Stimulated activated CD4-positive, alpha-beta T cell treated with anti-CD3 and anti-CD28 coated beads, Interleukin-4, amount 100 ng/mL, for 48 hours (primary cell): ENCODE results near the gene CTSZ.

Experiments used
- DNase-seq, 2 donors: peaks; one replicate each; pipeline ENCODE4 v3.0.0-alpha.2; 2020; ENCODE audit warnings: low read depth in 2 of 2

CTSZ gene

DNA sequence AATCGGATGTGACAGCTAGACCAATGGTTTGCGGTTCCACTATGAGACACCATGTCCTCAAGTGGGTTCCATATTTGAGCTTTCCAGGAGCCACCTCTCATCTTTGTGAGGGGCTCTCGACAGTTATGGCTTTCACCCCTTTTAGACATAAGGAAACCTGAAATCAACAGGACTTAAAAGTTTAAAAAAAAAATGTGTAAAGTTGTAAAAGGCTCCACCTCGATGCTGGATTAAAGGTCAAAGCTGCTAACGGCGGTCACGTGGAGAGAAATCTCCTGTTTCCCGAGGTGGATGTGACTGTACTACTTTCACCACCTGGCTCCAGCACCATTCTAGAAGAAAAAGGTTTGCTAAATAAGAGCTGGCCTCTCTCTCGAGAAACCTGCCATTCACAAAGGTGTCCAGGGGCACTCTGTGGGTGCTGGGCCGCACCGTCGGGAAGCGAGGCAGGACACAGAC, 24.5 kb upstream of the CTSZ start:
- DNase-seq = no peak

DNA sequence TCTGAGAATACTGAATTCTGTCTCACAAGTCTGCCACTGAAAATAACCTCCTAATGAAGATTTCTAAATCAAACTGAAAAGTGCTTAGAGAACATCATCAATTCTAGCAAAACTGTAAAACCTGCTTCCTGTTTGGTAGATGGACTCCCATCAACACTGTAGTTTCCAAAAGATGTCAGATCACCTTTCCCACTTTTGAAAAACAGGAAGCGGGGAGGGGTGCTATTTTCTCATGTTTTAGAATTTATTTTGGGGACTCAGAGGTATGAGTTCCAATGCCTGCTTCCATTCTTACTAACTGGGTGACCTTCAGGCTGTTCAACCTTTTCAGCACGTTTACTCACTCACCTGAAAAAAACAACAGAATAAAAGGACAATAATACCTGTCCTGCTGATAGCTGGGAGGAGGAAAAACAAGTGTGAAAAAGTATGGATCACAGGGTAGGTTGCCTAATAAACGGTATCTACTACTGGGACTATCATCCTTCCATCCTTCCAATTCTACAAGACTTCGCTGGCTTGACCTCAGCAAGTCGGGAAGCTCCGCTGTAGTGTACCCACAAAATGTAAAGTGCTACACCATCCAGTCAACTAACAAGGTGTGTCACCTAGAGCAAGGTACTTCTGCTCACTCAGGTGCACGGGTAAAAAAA, 24.0 kb upstream of the CTSZ start:
- no peak for DNase-seq

DNA sequence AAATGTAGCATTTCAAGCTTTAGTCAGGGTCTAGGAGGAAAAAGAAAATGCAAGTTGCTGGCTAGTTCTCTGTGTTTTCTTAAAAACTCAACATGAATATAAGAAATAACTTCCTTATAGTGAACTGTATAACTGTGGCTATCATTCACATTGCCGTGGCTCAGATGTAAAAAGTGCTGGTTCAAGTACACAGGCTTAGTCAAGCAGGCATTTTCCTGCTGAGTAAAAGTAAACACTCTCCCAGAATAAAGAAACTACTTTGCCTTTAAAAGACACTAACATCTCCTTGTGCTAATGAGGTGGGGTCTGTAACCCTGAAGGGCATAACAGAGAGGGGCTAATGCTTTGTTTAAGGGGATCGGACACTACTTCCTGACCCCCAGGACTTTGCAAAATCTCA, 21.8 kb upstream of the CTSZ start:
- no peak for DNase-seq

DNA sequence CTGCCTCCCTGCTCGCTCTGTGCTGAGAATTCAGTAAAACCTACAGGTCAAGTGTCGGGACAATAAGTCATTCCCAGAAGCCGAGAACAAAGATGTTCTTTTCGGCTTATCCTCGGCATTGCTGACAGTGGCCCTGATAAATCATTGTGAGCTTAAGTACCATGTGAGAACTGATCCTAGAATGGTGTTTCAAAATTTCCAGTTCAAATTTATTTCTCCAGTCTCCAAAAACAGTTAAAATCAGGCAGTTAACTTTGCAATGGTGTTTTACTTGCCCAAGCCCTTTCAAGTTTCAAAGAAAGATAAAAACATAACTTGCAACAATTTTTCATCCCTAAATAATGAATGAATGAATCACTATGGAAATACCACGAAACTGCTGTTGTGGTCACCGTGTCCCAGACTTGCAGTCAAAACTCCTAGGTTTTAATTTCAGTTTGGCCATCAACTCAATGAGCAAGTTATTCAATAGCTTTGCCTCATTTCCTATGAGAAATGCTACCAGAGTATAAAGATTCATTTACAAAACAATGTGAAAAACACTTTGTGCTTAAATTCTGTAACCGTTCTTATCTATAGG, 20.8 kb upstream of the CTSZ start:
- no peak for DNase-seq

DNA sequence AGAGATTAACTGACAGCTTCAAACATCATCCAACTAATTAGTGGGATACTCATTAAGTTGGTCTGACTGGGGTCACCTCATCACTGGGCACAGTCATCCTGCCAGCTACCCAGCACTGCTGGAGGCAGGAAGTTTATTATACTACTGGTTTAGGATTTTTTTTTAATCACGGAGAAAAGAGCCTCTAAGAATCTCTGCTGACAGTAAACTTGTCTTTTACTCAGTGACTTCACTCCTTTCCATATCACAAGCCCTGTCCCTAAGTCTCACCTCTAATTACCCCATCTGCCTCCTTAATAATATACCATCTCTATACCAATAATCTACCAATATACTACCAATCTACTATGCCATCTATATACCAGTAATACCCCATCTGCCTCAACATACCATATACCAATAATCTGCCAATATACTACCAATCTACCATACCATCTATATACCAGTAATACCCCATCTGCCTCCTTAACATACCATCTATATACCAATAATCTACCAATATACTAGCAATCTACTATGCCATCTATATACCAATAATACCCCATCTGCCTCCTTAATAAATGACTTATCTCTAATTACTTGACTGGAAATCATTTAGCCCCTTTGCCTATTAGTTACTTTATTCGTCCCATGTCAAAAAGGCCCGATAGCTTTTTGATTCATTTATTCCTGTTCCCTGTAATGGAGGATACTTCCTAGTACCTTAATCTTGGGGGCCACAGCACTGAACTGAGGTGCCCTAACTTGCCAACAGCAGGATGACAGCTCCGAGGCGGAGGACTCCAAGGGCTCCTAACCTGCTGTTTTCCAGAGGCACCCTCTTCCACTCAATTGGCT, 20.1 kb upstream of the CTSZ start:
- DNase-seq = no peak

DNA sequence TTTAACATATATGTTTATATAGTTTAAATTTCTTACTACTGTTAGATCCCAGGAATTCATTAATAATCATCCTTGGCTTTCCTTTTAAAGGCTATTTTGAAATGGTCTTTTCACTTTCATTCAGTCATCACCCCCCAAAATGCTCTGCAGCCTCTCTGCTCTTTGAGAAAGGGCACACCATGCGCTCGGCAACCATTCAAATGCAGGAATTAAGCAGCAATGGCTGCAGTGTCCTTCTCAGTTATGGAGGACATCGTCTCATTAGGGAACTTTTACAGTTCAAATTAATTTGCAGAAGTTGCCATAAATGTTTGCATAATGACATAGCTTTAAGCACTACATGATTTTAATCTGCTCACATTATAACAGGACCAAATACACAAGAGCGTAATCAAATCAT, 18.5 kb upstream of the CTSZ start:
- DNase-seq = no peak

DNA sequence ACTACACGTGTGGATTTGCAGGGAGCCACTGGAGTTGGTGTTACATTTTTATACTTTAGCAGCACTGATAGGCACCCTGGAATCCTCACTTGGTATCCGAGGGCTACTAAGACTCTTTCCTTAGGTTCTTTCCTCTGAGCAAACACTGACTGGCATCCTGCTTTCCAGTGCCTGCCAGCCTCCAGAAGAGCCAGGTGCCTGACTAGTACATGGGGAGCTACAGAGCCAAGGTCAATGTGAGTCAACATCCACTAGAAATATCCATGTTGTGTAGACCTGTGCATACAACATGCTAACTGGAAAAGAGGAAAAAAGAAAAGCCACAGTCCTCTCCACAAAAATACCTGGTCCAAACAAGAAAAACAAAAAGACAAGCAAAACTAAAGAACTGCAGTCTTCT, 18.0 kb upstream of the CTSZ start:
- DNase-seq = no peak

DNA sequence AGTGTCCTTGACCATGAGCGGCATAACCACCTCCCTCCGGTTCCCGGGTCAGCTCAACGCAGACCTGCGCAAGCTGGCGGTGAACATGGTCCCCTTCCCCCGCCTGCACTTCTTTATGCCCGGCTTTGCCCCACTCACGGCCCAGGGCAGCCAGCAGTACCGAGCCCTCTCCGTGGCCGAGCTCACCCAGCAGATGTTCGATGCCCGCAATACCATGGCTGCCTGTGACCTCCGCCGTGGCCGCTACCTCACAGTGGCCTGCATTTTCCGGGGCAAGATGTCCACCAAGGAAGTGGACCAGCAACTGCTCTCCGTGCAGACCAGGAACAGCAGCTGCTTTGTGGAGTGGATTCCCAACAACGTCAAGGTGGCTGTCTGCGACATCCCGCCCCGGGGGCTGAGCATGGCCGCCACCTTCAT, 17.1 kb upstream of the CTSZ start:
- no peak for DNase-seq

DNA sequence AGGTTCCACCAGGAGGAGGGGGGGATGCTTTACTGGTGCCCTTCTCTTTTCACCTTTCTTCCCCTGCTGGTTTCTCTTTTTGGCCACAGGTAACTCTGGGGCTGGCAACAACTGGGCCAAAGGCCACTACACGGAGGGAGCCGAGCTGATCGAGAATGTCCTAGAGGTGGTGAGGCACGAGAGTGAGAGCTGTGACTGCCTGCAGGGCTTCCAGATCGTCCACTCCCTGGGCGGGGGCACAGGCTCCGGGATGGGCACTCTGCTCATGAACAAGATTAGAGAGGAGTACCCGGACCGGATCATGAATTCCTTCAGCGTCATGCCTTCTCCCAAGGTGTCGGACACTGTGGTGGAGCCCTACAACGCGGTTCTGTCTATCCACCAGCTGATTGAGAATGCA, 16.6 kb upstream of the CTSZ start:
- no peak for DNase-seq

DNA sequence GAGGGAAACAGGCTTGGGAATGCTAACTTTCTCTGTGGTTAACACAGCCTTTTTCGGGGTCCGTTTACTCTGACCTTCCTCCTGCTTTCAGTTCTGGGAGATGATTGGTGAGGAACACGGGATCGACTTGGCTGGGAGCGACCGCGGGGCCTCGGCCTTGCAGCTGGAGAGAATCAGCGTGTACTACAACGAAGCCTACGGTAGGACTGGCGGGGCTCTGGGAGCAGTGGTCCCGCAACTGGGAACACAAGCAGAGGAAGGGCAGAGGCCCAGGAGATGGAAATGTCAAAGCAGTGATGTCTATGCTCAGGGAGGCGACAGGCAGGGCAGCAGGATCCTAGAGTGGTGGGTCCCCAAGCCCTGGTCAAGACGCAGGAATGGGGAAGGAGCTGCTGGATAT, 15.7 kb upstream of the CTSZ start:
- no peak for DNase-seq

DNA sequence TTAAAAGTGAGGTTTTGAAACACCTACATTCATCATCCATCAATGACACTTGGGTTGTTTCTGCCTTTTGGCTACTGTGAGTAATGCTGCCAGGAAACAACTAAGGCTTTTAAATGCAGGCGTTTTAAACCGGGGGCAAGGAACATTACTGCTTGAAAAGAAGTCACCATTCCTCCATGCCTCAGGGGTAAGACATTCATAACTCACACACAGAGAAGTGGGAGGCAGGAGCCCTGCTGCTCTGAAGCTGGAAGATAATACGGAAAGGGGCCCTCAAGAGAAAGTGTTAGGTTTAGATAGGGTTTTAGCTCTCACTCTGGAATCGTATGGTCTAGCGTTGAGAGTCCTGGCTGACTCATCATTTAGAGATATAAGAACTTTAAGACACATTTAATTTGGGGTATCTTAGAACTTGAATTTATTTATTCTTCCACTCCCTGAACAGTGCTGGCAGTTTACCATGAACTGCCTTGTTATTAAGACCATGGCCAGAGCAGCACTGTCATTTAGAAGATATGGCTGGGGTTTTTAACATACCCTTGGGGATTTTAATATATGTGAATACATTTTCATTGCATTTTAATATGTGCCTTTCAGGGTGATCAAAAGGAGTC, 14.0 kb upstream of the CTSZ start:
- DNase-seq = no peak

DNA sequence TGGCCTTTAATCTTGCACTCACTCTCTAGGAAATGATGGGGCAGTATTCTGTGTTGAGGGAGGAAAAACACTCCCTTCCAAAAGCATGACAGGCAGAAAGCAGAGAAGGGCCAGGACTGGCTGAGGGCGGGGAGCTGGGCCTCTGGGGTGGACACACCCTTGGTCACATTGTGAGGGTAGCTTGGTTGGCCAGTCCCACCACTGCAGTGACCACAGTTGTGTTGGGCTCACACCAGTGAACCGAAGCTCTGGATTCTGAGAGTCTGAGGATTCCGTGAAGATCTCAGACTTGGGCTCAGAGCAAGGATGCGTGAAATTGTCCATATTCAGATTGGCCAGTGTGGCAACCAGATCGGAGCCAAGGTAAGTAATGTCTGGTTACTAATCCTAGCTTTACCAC, 12.2 kb upstream of the CTSZ start, which contains the start of gene TUBB1:
TUBB1 (plus strand) TSS at position 213 of the 400 bp plus-strand sequence; CDS start at position 307, 94 bp downstream.
- DNase-seq = no peak

DNA sequence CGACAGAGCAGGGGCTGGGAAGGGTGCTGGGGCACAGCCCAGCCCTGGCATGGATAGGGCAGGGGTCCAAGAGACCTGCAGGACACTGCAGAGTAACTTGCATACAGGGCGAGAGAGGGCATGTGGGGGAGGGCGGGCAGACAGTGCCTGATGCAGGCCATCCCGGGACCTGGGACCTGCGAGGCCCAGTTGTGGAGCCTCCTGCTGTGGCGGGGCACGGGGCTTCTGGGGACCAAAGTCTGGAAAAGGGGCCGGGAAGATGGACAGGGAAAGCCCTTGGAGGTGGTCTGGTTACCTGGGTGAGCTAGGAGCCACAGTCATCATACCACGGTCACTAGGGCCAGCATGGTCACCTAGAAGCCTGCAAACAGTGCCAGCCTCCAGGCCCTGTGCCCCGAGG, 11.8 kb upstream of the CTSZ start:
- no peak for DNase-seq

DNA sequence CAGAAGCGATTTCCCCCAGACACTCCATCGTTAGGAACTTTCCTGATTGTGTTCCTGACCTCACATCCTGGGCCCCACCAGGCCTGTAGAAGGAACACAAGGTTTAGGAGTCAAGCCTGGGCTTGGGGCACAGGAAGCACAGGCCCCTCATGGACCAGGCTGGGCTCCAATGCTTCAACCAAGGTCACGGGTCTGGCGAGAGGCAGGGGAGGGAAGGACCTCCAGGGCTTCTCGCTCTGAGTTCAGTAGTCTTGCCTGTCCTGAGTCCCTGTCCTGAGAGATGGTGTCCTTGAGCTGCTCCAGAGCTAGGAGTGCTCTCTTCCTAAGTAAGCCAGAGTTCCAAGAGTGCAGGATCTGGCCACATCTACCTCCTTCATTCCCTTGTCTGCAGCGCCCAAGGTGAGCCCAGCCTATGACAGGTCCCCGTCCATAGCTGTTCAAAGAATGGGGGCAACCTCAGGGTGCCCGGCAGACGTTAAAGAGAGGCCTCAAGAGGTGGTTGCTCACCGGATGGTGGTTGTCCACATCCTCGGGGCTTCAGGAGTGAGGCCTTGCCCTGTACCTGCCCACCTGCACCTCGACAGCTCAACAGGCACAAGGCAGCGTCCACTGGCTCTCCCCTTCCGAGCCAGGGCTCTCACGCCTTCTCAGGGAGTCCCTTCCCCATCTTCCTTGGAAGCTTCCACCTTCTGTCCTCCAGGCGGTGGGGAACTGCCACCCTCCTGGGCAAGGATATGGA, 10.6 kb upstream of the CTSZ start:
- DNase-seq = no peak

DNA sequence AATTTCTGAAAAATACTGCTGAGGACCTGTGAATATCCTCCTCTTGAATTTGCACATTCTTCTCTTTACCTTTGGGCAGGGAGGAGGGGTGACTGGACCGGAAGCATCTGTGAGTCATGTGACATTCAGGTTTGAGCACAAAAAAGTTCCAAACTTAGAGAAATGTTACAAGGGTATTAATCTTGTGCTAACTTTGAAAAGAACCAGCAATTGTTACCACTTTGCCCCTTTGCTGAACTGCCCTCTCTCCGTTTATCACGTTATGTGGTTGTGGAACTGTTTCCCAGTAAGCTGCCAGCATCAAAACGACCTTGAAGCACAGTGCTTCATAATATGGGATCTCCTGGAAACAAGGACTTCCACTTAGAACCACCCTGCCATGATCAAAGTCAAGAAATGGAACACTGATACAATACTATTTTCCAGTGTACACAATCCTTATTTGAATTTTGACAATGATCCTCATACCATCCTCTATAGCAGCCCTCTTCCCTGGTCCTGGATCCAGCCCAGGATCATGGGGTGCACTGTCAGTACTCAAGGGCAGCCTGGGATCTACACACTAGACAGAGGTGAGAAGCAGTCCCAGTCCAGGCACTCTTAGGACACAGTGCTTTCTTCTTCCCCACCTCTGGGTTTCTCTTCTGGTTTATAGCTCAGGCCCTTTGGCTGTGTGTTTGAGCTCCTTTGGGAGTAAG, 9.9 kb upstream of the CTSZ start:
- no peak for DNase-seq

DNA sequence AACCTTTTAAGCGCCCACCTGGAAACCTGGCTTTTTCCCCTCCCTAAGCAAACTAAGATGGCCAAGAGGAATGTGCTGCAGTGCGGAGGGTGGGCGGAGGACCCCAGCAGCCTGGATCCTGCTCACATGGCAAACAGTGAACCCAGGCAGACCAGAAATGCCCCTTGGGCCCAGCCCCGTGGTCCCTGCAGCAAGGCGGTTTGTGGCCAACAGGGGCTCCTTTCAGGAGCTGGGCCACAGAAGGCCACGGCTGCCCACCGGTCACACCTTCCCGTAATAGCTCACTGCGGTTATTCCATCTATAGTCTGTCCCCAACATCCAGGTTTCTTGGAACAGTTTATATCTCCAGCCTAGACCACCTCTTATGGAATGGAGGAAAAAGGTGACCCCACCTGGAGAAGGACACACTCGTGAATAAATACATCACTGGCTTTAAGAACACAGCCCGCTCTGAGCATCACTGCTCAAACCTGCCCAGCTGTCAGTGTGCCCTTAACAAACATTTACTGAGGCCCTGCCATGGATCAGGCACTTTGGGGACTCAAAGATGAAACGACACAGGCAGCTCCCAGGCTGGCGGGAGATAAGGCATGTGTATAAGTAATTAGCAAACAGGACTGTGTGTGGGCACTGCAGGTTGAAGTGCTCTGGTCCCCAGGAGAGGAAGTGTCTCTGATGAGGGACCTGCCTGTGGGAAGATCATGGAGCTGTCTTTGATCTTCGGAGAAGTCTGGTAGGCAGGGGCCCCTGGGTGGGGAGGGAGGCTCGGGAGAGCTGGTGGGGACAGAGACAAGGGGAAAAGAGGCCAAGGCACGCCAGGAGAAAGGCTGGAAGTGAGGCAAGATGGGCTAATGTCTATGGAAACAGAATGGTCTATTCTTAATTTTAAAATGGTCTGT, 9.0 kb upstream of the CTSZ start:
- no peak for DNase-seq

DNA sequence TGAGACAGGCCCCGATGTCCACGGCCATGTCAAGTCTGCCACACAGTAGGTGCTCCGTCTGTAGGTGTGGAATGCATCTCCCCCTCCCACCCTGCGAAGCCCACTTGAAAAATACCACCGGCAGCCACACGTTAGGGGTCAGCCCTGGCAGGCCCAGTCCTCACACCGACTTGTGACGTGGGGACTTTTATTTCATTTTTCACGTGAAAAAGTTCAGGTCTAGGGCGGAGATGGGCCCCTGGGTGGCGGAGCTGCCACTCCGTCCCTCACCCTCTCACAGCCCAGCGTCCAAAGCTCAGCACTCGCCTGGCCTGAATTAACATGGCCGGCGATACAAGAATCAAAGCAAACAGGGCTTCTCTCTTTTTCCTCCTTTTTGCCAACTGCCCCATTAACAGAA, 8.4 kb upstream of the CTSZ start:
- DNase-seq = no peak

DNA sequence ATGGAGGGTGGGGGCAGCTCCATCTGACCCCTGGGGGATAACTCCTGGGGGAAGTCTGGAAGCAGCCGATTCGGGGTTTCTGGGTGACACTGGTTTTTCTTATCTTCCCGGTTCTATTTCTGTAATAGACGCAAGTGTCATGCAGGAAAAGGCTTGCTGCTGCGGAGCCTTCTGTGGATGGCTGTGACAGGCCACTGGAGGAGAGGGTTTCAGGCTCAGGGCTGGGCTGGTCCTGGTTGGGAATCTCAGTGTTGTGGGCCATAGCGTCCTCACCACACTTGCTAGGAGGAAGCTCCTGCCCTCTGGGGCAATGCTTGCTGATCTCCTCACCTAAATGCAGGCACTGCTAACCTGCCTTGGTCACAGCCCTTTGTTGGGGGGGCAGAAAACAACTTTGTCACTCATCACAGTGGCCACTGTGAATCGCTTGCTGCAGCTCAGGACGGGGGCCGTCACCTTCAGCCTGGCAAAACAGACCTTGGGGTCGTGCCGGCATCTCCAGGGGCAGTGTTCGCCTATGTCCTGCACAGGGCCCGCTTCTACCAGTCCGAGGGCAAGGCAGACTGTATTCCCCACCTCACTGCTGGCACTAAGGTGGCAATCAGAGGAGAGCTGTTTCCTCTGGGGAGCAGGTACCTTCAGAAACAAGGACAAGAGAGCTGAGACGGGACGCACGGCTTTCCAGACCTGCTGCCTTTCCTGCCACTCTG, 7.8 kb upstream of the CTSZ start:
- DNase-seq = no peak

DNA sequence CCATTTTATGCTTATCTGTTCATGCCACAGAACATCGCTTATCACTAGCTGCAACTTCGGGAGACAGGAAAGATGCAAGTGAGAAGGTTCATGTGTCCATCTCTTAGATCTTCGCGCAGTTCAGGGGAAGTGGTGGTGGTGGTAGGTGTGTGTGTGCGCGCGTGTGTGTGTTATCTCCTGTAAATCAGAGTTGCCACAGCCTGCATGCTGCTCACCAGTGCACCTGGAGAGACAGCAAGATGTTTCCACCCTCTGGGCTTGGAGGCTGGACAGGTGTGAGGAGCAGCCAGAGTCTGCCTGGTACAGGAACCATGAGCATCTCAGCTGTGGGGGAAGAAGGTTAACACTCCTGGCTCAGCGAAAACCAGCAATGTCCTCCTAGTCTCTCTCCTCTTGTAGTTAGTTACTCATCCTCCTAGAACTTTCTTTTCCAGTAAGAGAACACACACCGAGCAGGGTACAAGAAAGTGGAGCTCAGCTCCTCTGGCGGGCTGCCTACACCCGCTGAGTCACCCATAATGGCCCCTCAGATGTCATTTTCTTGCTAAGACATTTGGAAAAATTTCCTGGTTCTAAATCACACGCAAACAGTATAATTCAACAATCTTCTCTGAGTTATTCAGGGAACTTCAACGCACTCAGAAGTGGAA, 7.0 kb upstream of the CTSZ start:
- no peak for DNase-seq
